Measurements from ENCODE around the gene ZNF77.
"Not testable (repeated sequence)": the region's sequence is repeated elsewhere in the genome, so short reads cannot be mapped to it uniquely, and the experiment has no call there.

ZNF77 gene

DNA sequence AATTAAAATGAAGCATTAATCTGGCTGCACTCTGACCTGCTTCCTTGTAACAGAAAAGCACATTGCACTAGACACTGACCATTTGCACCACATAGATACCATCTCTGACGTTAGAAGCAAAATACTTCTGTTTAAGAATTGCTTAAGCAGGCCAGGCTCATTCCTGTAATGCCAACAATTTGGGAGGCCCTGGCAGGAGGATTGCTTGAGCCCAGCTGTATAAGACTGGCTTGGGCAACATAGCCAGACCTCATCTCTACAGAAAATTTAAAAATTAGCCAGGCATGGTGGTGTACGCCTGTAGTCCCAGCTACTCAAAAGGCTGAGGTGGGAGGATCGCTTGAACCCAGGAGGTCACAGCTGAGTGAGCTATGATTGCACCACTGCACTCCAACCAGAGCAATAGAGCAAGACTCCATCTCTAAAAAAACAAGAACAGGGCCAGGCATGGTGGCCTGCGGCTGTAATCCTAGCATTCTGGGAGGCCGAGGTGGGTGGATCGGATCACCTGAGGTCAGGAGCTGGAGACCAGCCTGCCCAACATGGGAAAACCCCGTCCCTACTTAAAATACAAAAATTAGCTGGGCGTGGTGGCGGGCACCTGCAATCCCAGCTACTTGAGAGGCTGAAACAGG, 25.5 kb upstream of the ZNF77 start:
- DNase-seq (ENCODE audit: low spot score) = no peak

DNA sequence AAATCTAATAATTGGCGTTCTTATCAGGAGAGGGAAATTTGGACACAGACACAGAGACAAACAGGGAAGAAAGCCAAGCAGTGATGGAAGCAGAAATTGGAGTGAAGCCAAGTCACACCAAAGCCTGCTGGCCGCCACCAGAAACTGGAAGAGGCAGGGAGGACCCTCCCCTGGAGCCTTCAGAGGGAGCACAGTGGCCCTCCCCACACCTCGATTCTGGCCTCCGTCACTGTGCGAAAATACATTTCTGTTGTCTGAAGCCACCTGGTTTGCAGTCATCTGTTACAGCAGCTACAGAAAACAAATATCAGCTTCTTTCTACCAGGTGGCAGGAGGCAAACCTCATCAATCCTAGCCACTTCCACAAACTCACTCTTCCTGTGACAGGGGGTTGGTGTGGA, 24.3 kb upstream of the ZNF77 start:
- no peak for DNase-seq (ENCODE audit: low spot score)

DNA sequence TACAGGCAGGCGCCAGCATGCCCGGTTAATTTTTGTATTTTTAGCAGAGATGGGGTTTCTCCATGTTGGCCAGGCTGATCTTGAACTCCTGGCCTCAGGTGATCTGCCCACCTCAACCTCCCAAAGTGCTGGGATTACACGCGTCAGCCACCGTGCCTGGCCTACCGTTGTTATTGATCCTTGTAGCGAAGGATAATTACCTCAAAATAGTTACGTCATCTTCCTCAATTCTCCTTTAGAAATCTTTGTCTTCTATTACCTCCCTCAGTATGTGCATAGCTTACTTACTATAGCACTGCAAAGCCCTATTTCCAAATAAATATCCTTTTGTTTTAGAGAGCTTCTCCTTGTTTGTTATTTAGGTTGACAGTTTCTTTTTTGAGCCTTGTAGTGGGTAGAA, 23.2 kb upstream of the ZNF77 start:
- DNase-seq (ENCODE audit: low spot score) = no peak

DNA sequence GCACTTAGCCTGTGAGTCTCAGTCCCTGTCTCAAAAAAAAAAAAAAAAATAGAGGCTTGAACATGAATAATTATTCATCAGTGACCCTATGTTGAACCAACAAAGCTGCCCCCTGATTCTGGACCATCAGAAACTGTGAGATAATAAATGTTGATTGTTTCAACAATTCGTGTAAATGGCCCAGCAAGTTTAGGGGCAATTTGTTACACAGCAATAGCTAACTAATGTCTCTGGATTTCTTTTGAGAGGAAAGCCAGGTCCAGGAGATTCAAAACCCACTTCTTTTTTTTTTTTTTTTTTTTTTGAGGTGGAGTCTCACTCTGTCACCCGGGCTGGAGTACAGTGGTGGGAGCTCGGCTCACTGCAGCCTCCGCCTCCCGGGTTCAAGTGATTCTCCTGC, 20.1 kb upstream of the ZNF77 start:
- DNase-seq (ENCODE audit: low spot score) = no peak

DNA sequence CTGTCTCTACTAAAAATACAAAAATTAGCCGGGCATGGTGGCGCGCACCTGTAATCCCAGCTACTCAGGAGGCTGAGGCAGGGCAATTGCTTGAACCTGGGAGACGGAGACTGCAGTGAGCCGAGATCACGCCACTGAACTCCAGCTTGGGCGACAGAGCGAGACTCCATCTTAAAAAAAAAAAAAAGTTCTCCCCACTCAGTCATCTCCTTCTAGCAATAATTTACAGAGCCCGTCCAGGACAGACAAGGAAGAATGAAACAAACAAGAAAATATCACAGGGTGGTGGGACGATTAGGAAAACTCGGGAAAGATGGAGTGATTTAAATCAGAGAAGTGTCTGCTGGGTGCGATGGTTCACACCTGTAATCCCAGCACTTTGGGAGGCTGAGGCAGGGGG, 18.9 kb upstream of the ZNF77 start:
- DNase-seq (ENCODE audit: low spot score) = not testable (repeated sequence)

DNA sequence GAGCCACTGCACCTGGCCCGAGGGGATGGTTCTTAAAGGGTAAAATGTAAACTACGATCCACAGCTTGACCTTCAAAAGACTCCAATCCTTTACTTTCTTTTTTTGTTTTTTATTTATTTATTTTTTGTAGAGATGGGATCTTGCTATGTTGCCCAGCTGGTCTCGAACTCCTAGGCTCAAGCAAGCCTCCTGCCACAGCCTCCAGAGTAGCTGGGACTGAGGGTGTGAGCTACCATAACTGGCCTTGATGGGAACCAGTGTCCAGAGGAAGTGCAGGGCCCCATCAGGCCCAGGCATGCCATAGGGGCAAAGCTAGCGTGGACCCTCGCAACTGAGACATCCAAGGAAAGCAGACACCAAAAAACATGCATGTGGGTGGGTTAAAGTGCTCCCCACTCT, 18.4 kb upstream of the ZNF77 start:
- DNase-seq (ENCODE audit: low spot score) = no peak

DNA sequence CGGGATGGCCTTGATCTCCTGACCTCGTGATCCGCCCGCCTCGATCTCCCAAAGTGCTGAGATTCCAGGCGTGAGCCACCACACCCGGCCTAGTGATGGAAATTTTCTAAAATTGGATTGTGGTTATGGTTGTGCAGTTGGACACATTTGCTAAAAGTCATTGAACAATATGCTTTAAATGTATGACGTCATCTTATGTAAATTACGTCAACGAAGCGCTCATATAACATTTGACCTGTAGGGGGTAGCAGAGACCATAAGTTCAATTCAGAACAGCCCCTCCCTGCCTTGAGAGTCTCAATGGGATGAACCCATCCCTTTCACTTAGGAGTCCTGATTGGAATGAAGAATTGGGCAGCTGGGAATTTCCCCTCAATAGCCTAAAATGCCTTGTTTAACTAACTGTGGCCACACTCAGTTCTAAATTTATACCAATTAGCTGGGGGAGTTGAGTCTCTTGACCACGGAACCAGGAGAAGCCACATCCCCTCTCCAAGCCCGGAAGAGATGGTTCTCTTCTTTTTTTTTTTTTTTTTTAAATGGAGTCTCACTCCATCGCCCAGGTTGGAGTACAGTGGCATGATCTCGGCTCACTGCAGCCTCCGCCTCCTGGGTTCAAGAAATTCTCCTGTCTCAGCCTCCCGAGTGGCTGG, 17.4 kb upstream of the ZNF77 start:
- peak; percentile 83 for DNase-seq (ENCODE audit: low spot score)

DNA sequence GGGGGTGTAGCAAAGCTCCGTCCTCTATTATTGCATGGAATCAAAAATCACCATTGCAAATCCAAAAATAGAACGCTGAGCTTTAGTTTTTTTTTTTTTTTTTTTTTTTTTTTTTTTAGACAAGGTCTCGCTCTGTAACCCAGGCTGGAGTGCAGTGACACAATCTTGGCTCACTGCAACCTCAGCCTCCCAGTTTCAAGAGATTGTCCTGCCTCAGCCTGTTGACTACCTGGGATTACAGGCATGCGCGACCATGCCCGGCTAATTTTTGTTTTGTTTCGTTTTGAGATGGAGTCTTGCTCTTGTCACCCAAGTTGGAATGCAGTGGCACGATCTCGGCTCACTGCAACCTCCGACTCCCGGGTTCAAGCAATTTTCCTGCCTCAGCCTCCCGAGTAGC, 15.3 kb upstream of the ZNF77 start:
- DNase-seq (ENCODE audit: low spot score) = no peak

DNA sequence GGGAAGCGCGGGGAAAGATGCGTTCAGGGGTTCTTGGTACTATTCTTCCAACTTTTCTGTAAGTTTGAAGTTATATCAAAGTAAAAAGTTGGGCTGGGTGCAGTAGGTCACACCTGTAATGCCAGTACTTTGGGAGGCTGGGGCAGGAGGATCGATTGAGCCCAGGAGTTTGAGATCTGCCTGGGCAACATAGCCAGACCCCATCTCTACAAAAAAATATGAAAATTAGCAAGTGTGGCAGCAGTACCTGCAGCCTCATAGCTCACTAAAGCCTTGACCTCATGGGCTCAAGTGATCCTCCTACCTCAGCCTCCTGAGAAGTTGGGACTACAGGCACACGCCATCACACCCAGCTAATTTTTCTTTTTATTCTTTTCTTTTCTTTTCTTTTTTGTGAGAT, 12.4 kb upstream of the ZNF77 start:
- no peak for DNase-seq (ENCODE audit: low spot score)

DNA sequence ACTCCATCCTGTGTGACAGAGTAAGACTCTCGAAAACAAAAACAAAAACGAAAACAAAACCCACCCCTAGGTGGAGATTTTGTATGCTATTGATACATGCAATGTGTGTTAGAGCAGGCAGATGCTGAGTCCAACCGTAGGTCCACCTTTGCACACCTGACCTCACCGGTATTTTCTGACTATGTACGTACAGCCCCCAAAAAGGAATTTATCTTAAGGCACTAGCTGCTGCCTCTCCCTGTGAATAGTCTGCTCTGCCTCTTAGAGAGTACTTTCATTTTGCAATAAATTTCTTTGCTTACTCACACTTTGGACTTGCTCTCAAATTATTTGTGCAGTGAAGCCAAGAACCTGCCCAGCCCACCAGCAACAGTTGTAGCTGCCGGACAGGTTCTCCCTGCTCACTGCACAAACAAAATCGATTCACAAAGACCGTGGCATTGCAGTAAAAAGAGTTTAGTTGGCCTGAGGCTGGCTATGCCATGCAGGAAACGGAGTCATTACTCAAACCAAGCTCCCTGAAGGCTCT, 8.2 kb upstream of the ZNF77 start:
- DNase-seq (ENCODE audit: low spot score) = no peak

DNA sequence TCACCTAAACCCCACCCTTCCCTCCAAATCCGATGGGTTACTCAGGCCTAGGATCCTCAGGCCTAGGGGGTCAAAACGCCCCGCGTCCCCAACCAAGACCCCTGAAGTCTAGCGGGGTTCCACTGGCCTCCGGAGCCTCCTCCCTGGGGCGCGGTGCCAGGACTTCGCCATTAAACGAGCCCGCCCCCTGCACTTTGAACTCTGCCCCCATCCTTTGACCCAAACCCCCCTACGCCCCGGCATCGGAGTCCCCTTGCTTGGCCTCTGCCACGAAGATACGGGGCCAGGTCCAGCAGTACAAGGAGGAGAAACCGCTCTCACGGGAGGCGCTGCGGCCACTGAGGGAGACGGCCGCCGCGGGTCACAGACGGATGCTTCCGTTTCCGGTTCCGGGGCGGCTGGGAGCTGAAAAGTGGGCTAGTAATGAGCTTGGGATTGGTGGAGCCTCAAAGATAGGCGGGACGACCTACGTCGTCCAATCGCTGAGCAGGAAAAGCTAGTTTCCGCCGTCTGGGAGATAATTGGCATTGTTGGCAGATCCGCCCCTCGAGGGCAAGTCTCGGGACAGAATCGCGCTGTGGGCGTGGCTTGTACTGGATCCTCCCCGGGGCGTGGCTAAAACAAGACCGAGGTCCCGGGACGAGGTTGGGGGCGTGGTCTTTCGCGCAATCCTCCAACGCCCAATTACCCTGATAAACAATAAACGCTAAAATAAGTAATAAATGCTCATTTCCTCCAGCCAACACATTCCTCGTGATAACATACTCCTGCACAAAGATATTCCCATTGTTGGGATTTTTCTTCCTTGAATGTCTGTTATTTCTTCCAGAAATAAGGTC, 5.7 kb upstream of the ZNF77 start:
- DNase-seq (ENCODE audit: low spot score) = peak; percentile 100

DNA sequence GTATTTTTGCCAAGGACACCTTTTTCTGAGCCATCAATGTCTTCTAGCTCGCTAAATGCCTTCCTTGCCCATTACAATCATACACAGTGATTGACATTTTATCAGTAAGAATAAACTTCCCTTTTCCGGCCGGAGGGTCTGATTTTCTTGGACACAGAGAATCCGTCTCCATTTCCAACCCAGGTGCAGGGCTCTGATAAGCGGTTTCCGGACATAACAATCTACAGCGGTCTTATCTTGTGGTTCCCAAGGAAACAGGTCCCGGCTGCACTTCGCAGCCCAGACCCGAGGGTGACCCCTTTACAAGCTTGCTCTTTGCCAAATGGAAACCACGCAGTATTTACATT, 5.1 kb upstream of the ZNF77 start:
- no peak for DNase-seq (ENCODE audit: low spot score)

DNA sequence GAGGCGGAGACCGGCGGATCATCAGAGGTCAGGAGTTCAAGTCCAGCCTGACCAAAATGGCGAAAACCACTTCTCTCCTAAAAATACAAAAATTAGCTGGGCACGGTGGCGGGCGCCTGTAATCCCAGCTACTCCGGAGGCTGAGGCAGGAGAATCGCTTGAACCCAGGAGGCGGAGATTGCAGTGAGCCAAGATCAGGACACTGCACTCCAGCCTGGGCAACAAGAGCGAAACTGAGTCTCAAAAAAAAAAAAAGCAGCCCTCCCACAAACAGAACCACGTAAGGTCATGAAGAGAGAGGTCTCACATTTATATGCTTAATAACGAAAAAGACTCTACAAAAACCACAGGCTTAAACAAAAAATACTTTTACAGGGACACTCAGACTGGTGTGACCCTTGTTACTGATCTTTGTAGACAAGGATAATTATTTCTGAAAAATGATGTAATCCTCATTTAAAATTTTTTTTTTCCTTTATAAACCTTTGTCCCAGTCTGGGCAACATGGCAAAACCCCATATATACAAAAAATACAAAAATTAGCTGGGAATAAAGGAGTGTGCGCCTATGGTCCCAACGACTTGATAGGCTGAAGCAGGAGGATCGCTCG, 909 bp upstream of the ZNF77 start:
- no peak for DNase-seq (ENCODE audit: low spot score)

DNA sequence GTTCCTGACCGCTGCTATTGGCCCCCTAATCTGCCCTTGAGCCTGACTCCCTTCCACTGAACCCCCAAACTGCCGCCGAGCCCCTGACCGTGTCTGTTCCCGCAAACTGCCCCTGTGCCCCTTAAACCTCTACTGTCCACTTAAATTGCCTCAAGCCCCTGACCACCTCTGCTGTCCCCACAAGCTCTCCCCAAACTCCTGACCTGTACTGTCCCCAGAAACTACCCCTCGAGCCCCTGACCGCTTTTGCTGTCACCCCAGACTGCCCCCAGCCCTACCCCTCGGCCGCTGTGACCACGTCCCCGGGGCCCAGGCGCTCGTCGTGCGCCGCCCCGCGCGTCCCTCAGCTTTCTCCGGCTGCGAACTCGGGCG, 382 bp downstream of the ZNF77 start:
- no peak for DNase-seq (ENCODE audit: low spot score)

DNA sequence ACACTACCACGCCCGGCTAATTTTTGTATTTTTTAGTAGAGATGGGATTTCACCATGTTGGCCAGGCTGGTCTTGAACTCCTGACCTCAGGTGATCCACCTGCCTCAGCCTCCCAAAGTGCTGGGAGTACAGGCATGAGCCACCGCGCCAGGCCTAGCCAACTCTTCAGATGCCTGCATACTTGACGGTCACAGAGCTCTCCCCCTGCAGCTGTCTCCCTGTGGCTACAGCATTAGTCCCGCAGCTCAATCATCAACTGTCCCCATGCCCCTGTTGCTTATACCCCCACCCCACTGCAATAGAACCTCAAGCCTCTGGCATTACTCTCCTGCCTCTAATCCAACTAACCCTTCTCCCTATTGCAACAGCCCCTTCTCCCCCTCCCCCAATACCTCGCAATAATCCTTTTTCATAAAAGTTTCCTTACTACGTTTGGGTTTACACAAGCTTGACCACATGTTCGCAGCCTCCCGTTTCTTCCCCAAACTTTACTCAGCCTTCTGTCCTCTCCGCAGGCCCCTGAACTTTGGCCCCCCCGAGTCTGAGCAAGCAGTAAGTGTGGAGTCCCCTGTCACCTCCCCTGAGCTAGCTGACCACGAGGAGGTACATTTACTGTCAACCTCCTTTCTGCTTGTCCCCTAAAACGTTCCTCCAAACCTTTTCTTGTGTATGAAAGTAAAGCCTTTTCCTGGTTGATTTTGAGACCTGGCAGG, 1.7 kb downstream of the ZNF77 start:
- no peak for DNase-seq (ENCODE audit: low spot score)

DNA sequence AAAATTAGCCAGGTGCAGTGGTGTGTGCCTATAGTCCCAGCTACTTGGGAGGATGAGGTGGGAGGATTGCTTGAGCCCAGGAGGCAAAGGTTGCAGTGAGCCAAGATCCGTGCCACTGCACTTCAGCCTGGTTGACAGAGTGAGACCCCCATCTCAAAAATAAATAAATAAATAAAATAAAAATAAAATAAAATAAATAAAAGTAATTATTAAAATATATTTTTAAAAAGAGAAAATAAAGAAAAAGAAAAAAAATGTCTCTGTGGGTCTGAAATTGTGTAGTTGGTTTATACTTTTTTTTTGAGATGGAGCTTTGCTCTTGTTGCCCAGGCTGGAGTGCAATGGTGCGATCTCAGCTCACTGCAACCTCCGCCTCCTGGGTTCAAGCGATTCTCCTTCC, 8.9 kb downstream of the ZNF77 start:
- not testable (repeated sequence) for DNase-seq (ENCODE audit: low spot score)

DNA sequence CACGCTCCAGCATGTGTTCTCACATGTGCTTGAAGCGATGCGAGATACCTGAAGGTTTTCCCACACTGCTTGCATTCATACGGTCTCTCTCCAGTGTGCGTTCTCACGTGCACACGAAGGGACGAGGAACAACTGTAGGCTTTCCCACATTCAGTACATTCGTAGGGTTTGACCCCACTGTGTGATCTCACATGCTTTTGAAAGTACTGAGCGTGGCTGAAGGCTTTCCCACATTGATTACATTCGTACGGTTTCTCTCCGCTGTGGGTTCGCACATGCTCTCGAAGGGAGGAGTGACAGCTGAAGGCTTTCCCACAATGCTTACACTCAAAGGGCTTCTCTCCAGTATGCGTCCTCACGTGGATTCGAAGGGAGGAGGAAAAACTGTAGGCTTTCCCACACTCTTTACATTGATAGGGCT, 11.3 kb downstream of the ZNF77 start:
- DNase-seq (ENCODE audit: low spot score) = no peak

DNA sequence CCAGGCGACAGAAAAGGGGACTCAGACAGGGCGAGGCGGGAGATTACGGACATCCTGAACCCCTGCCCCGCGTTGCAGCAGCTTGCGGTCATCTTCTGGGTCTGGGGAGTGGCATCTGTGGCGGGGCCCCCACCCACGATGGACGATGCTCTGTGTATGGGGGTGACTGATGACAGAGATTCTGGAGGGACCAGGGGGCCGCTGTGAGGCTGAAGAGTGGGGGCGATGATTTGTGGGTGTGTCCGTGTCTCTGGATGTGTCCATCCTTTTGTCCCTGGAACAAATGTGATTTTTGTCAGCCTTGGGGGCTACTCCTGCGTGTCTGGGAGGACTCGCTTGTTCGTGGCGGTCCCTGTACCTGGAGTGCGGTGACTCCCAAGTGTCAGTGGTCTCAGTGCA, 17.7 kb downstream of the ZNF77 start:
- DNase-seq (ENCODE audit: low spot score) = no peak

DNA sequence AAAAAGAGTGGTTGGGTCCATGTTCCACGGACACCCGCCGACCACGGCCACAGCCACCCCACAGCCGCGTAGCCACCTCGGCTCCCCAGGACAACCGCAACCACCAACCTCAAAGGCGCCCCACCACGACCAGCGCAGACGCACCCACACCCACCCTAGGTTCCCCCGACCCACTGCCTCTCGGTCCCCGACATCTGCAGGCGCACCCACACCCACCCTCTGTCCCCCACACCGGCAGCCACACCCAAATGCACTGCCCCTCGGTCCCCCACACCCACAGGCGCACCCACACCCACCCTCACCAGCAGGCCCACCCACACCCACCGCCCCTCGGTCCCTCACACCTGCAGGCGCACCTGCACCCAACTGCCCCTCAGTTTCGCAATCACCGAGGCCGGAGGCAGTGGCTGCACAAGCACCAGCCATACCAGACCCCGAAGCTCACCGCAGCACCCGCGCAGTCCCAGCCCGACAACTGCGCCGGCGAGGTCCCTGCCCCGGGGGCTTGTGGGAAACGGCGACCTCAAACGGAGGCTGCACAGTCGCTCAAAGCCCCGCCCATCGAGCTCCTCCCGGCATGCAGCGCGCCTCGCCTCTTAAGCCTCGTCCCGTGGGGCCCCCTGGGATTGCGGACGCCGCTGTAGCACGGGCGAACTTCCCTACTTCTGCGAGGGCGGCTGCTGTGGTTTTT, 18.3 kb downstream of the ZNF77 start:
- no peak for DNase-seq (ENCODE audit: low spot score)

DNA sequence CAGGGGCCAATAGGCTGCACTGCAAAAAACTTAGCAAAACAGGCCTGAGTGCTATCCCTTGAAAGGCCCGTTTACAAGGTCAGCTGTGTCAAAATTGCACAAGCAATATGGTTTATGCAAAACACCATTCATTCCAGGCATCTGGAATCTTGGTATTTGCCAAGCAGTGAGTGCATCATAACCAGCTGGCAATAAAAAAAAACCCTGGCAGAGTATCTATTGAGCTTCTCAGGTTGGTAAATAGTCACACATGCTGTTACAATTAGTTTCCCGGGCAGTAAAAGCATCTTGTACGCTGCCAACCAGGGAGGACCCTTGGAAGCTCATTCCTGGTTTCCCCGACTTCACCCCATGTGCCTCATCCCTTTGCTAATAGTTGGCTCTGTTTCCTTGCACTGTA, 21.3 kb downstream of the ZNF77 start:
- no peak for DNase-seq (ENCODE audit: low spot score)

DNA sequence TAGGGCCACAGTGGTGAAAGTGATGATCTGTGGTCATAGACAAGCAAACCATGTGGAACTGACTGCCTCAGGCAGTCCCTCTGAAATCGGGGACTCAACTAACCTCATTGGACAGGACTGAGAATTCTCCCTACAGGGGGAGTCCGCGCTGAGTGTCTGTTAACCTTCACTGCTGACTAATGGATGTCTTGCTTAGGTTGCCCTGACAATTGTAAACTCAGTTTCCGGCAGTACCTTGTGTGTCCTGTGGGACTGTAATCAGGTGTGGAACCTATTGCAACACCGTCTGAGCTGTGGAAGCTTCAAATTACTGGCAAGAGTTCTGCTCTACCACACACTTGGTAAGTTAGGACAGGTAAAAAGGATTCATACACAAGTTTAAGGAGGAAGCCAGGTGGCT, 21.8 kb downstream of the ZNF77 start:
- DNase-seq (ENCODE audit: low spot score) = no peak
